Spleen (tissue), 11 donors: ENCODE measurements around the gene TENM4. TPM values are rescaled to one million over a fixed set of nuclear protein-coding genes. Genes with fewer than 3 reads are reported as not detected.

Source experiments
- DNase-seq: peaks from one replicate; pipeline ENCODE4 v3.0.0-alpha.2; 2020
- H3K27ac ChIP-seq, 8 donors: fragments of 200-600 bp; sonication (generic) in 7 of 8; 1 replicate in 4 of 8; 2 replicates in 4 of 8; pipeline versions ENCODE4 v1.5.0 to v1.8.0; 2016 to 2021; ENCODE audit warnings: inconsistent platforms in 4 of 8, mild to moderate bottlenecking in 4 of 8, moderate library complexity in 1 of 8
- H3K27me3 ChIP-seq, 7 donors: fragments of 200-600 bp; sonication (generic) in 6 of 7; replicated peaks in 1 of 7; 1 replicate in 4 of 7; 2 replicates in 3 of 7; pipeline versions ENCODE4 v1.5.0 to v1.8.0; 2016 to 2021; ENCODE audit warnings: inconsistent platforms in 3 of 7, mild to moderate bottlenecking in 1 of 7
- H3K36me3 ChIP-seq, 6 donors: fragments of 200-600 bp; sonication (generic) in 5 of 6; 1 replicate in 4 of 6; 2 replicates in 2 of 6; pipeline versions ENCODE4 v1.5.0 to v1.8.0; 2016 to 2021; ENCODE audit warnings: inconsistent platforms in 2 of 6
- H3K4me1 ChIP-seq, 6 donors: fragments of 200-600 bp; sonication (generic) in 5 of 6; 1 replicate in 3 of 6; 2 replicates in 3 of 6; pipeline versions ENCODE4 v1.5.0 to v1.8.0; 2016 to 2021; ENCODE audit warnings: inconsistent platforms in 3 of 6
- H3K4me3 ChIP-seq, 8 donors: fragments of 200-600 bp; sonication (generic) in 7 of 8; 1 replicate in 4 of 8; 2 replicates in 4 of 8; pipeline versions ENCODE4 v1.5.0 to v1.8.0; 2016 to 2021; ENCODE audit warnings: inconsistent platforms in 4 of 8, mild to moderate bottlenecking in 4 of 8, moderate library complexity in 2 of 8
- H3K9me3 ChIP-seq, 8 donors: fragments of 200-600 bp; sonication (generic) in 7 of 8; 1 replicate in 4 of 8; 2 replicates in 4 of 8; pipeline versions ENCODE4 v1.5.0 to v1.8.0; 2016 to 2021; ENCODE audit warnings: inconsistent platforms in 4 of 8
- POLR2A ChIP-seq, 3 donors: fragments of 450-650 bp; IDR thresholded peaks; one replicate each; pipeline ENCODE4 v1.5.1; 2017; ENCODE audit warnings: antibody characterized with exemption in 3 of 3, mild to moderate bottlenecking in 1 of 3
- POLR2AphosphoS5 ChIP-seq, 3 donors: sonication (generic); formaldehyde crosslinking; IDR thresholded peaks; one replicate each; pipeline ENCODE4 v1.5.1; 2017; ENCODE audit warnings: antibody characterized with exemption in 3 of 3
- WGBS, 5 donors: extraction: QIAGEN DNeasy Blood & Tissue Kit in 3 of 5; methylation state at CpG; one replicate each; pipeline versions ENCODE4 v1.1.5 to v1.1.7; 2013 to 2018; 5-methylcytosine and 5-hydroxymethylcytosine counted together
- intact Hi-C: fragments of 100-400 bp; cut with DNase I; formaldehyde crosslinking; loops from one replicate; pipeline ENCODE4 v1.15.0; 2023; ENCODE audit warnings: low total_unique reads
- polyA plus RNA-seq, 3 donors: library from polyadenylated mRNA; stranded (reverse); fragments of 200-250 nt; gene quantifications; one replicate each; pipeline ENCODE4 v1.2.1, GENCODE V29; 2013
- total RNA-seq, 7 donors: library from RNA; depleted of rRNA in 3 of 7; stranded (reverse); fragments of >200 nt in 3 of 7; fragmentation: NEBNext Ultra II Directional in 4 of 7; extraction: Animal tissue kit (Norgen Biotek cat#: 25700) in 4 of 7; gene quantifications; one replicate each; pipeline versions ENCODE4 v1.1.0 to v1.2.1, GENCODE V29; 2016 to 2021
- TF ChIP-seq, protein P1 (sequence below), 11 experiments: fragments of 200-600 bp in 7 of 11; fragments of 450-650 bp in 4 of 11; sonication (generic) in 4 of 11; IDR thresholded peaks in 8 of 11; conservative IDR thresholded peaks in 3 of 11; 1 replicate in 7 of 11; 2 replicates in 4 of 11; pipeline versions ENCODE4 v1.4.0 to v1.8.0; 2016 to 2021; ENCODE audit warnings: antibody characterized with exemption in 11 of 11, inconsistent platforms in 4 of 11, mild to moderate bottlenecking in 1 of 11
- donor health status: healthy with polysubstance abuse.
- donor health status: DM: no; HTN: no; CAD: no; lungs with moderate emphysema.
- donor health status: DM: no; HTN: no; CAD: no.
- donor health status: Bipolar disorder and iron deficiency.
- donor health status: healthy.
- donor health status: DM: no; HTN: no; CAD: no.
- donor health status: DM: yes; HTN: yes; CAD: no.

Gene TENM4
- total and polyA plus RNA-seq, 10 donors: 0.09 to 4.5 (median 1.2) TPM

- peaks cover 10 to 96% (median 68%) of the 10 kb centered on the region in 7 donors for H3K27me3 ChIP-seq
- TF ChIP-seq, protein P1, sequence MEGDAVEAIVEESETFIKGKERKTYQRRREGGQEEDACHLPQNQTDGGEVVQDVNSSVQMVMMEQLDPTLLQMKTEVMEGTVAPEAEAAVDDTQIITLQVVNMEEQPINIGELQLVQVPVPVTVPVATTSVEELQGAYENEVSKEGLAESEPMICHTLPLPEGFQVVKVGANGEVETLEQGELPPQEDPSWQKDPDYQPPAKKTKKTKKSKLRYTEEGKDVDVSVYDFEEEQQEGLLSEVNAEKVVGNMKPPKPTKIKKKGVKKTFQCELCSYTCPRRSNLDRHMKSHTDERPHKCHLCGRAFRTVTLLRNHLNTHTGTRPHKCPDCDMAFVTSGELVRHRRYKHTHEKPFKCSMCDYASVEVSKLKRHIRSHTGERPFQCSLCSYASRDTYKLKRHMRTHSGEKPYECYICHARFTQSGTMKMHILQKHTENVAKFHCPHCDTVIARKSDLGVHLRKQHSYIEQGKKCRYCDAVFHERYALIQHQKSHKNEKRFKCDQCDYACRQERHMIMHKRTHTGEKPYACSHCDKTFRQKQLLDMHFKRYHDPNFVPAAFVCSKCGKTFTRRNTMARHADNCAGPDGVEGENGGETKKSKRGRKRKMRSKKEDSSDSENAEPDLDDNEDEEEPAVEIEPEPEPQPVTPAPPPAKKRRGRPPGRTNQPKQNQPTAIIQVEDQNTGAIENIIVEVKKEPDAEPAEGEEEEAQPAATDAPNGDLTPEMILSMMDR (IDR thresholded peaks at IDR 0.05 in 8 of 11, conservative IDR thresholded peaks at IDR 0.05 in 3 of 11): no peak
- no peak for TF ChIP-seq POLR2AphosphoS5 (IDR thresholded peaks at IDR 0.05)
- no peak for TF ChIP-seq POLR2A (IDR thresholded peaks at IDR 0.05)
These were observed 3.9 kb downstream of the TENM4 start for GRCh38 chr11:79436919-79437277.

DNA sequence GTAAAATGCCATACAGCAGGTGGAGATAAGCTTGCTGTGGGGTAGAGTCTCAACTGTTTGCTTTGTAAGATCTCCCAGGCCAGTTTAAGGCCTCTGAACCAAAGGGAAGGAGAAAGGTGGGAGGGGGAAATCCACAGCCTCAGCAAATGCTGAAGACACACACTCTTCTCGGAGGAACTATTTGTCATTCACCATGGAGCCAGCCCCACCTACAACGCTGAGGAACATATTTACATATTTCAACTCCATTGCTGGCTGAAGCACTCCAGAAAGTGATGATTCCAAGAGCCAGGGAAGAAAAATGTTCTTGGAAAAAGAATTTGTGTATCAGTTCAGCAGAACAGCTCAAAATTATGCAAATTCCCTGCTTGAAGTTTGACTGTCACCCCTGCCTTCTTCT is 6.5 kb downstream of the TENM4 start:
- no peaks in the 10 kb centered on the region for H3K9me3 ChIP-seq
- H3K4me3 ChIP-seq: no peak overlapping the region
- no peaks in the 10 kb centered on the region for H3K36me3 ChIP-seq
- 38 to 54% (median 52%) methylated on average over 2 of the region's 2 CpGs for WGBS, 5 donors
- peaks cover 9 to 27% (median 25%) of the 10 kb centered on the region in 6 donors for H3K4me1 ChIP-seq
- TF ChIP-seq, protein P1 (IDR thresholded peaks at IDR 0.05 in 8 of 11, conservative IDR thresholded peaks at IDR 0.05 in 3 of 11): no peak
- TF ChIP-seq POLR2AphosphoS5 (IDR thresholded peaks at IDR 0.05) (no peak), POLR2A (IDR thresholded peaks at IDR 0.05) (no peak)
- intact Hi-C loops: no loop called here
- no peak for DNase-seq
- no peak overlapping the region for H3K27ac ChIP-seq
- peaks cover 10 to 80% (median 53%) of the 10 kb centered on the region in 7 donors for H3K27me3 ChIP-seq

More at GRCh38 chr11:79436919-79437277, 3.9 kb downstream of the TENM4 start:
- peaks cover 12 to 54% (median 45%) of the 10 kb centered on the region in 6 donors for H3K4me1 ChIP-seq
- intact Hi-C loops: no loop called here
- WGBS, 5 donors: 7 to 20% (median 12%) methylated on average over 9 to 10 of the region's 10 CpGs
- H3K9me3 ChIP-seq: no peaks in the 10 kb centered on the region
- H3K4me3 ChIP-seq: peak overlapping the region in 7 of 8 donors; percentile 32 to 72 (median 40)
- H3K36me3 ChIP-seq: no peaks in the 10 kb centered on the region
- H3K27ac ChIP-seq: no peak overlapping the region
- DNase-seq: no peak

DNA sequence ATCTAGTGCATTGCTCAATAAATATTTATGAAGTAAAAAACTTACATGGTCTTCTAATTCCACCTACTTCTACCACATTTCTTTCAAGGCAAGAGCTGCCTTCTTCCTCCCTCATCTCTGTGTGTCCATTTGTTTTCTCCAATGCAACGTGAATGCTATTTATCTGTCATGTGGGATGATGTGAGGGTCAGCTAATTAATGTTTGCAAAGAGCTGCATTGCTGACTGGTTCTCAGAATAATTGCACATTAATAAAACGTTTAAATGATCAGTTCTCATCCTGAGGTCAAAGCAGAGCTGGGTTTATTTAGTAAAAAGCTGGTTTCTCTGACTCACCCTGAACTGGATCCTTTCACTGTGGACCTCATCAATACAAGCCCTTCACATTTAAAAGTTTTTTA is 8.7 kb downstream of the TENM4 start:
- intact Hi-C loops: no loop called here
- no peak overlapping the region for H3K27ac ChIP-seq
- no peaks in the 10 kb centered on the region for H3K36me3 ChIP-seq
- H3K27me3 ChIP-seq: peaks cover 3 to 59% (median 32%) of the 10 kb centered on the region in 7 donors
- H3K4me3 ChIP-seq: no peak overlapping the region
- DNase-seq: no peak
- H3K9me3 ChIP-seq: no peaks in the 10 kb centered on the region
- H3K4me1 ChIP-seq: peaks cover 0 to 6% (median 5%) of the 10 kb centered on the region in 6 donors
- no peak for TF ChIP-seq POLR2AphosphoS5 (IDR thresholded peaks at IDR 0.05)
- TF ChIP-seq, protein P1 (IDR thresholded peaks at IDR 0.05 in 8 of 11, conservative IDR thresholded peaks at IDR 0.05 in 3 of 11): no peak
- TF ChIP-seq POLR2A (IDR thresholded peaks at IDR 0.05): no peak
- 34 to 49% (median 39%) methylated on average over 2 of the region's 2 CpGs for WGBS, 5 donors

DNA sequence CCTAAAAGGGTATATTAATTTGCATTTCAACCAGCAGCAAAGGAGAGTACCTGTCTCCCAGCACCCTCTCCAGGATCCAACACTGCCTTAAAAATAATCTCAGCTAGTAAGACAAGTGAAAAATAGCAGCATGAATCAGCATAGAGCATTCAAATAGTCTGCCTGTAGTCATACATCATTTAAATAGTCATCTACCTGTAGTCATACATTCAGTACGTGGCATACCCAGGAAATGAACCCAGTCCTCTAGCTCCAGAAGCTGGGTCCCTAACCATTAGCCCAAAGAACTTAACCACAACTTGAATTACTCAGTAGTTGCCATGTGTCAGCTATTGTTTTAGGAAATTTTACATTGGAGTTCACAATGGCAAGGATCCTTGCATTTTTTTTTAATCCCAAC is 9.3 kb downstream of the TENM4 start:
- Histone ChIP-seq H3K9me3 (no peaks in the 10 kb centered on the region), H3K36me3 (no peaks in the 10 kb centered on the region), H3K27me3 (peaks cover 0 to 53% (median 26%) of the 10 kb centered on the region in 7 donors), H3K4me1 (peaks cover 0 to under 1% (median 0%) of the 10 kb centered on the region in 6 donors), H3K4me3 (no peak overlapping the region), H3K27ac (no peak overlapping the region)
- intact Hi-C loops: no loop called here
- 42 to 65% (median 46%) methylated on average over 1 of the region's 1 CpG for WGBS, 5 donors
- TF ChIP-seq, protein P1 (IDR thresholded peaks at IDR 0.05 in 8 of 11, conservative IDR thresholded peaks at IDR 0.05 in 3 of 11): no peak
- TF ChIP-seq POLR2A (IDR thresholded peaks at IDR 0.05): no peak
- TF ChIP-seq POLR2AphosphoS5 (IDR thresholded peaks at IDR 0.05): no peak
- no peak for DNase-seq
